Left renal cortex interstitium (tissue), 4 donors: ENCODE results near the gene NKX2-3. TPM values are rescaled to one million over a fixed set of nuclear protein-coding genes. Genes with fewer than 3 reads are reported as not detected.

ENCODE experiments used
- DNase-seq, 4 donors: peaks; one replicate each; pipeline ENCODE4 v3.0.0-alpha.2; 2013; ENCODE audit warnings: low read depth in 4 of 4, low spot score in 2 of 4, missing footprints in 1 of 4
- polyA plus RNA-seq, 4 donors: library from polyadenylated mRNA; unstranded; fragments of 120-200 nt; gene quantifications; one replicate each; pipeline ENCODE4 v1.2.1, GENCODE V29; 2013; ENCODE audit not compliant: insufficient read length in 4 of 4

Gene NKX2-3
- polyA plus RNA-seq, 4 donors, result not detected

DNA sequence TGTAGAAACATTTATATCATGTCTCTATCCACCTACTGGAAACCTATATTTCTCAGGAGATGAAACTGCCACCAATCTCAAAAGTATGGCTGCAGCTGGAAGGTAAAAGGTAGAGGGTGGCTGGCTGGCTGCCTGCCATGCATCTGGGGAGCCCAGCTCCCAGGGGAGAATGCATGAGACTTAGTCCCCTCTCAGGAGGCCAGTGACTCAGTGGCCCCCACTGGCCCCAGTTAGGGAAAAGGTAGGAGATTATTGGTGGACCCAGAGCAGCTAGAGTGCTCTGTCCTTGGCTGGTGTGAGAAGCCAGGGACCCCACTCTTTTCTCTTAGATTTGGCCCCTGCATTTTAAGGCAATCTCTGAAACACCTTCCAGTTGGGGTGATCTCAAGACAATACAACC lies 6.8 kb upstream of the NKX2-3 start:
- no peak for DNase-seq

DNA sequence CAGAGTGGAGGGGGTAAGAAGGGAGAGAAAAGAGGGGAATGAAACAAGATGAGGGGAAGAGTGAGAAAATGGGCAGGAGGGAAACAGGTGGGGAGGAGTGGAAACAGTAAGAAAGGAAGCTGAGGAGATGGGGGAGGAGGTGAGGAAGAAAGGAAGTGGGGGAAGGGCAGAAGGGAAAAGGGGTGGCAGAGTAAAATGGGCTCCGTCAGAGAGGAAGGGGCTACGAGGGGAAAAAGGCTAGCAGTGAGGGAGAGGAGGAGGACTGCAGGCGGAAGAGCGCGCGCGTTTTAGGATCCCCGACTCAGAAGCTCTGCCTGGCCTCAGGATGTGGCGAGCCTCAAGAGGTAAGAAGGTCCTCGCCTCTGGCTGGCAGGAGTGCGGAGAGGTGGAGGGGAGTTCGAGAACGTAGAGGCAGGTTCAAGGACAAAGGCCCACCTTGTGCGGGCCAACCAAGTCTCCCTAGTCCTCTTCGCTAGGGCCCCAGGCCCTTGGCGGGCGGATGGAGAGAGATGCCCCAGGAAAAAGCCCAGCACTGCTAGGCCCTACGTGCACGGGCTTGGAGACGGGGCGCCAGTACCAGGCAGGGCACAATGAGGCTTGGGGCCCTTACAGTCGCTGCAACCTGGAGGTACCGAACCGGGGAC lies 5.8 kb upstream of the NKX2-3 start:
- no peak for DNase-seq

DNA sequence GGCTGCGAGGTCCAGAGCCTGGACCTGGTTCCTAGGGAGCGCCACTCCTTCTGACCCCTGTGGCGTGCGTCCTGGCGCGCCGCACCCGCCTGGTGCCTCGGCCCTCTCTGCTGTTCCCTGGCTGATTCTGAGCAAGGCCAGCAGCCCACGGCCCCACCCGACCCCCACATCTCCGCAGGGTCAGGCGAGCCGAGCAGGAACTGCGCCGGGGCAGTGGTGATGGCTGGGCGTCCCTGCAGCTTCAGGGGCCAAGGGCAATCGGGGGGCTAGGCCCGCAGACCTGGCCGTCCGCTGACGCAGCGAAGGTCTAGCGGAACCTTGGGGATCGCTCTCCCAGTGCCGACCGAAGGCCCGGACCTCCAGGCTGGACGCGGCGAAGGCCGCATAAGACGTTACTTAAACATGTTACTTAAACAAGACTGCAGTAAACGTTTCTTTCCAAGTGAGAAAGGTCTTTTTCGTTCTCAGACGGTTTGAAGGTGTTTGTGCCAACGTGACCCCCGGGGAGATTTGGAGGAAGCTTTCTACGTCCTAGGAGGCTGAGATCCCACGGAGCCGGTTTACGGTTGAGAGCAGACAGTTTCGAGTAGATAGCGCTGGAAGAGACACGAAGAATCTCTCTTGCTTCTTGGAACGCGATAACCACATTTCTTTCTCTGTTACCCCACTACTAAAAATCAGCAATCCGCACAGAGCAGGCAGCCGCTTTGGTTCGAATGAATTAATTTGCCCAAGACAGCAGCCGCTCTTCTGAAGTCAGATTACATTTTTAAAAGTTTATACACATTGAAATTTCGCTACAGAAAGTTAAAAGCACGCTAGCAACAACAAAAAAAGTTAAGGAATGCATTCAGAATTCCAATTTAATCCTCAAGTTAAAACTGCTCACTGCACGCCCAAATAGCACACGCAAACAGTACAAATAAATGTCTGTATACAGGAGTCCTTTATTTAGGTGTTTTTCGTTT lies 4.9 kb upstream of the NKX2-3 start:
- DNase-seq, result no peak

DNA sequence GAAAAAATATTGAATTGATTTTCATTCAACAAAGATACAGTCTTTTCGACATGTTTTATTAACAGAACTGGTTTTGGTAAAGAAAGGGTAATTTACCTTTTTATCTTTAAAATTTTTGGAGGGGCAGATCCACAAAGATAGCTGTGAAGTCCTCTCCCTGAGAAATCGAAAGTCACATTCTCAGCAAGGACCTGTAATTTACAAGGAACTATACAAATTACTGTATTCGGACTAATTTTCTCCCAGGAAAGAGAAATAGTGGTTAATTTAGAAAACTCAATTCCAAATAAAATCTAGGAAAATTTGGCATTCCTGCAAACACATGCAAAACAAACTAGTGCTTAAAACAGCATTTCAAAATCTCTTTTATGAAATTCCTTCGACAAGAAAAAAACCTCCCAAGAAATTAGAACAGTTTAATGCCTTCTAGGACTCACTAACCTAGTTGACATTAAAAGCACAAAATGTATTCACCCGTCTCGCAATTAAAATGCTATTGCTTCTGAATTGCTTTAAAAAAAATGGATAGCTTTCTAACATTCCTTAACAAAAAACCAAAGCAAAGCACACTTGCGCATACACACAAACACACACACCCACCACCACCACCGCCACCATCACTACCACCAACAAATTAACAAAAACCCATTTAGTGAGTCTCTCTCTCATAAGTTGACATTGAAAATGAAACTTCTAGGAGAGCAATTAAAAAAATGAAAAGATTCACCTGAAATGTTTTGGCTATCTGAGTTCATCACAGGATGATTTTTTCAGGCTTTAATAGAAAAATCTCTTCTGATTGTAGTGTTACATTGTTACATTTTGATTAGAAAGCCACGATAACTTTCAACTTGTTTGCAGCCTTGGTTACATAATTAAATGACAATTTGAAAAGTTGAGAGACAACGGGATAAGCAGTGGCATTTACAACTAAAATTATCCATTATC lies 4.0 kb upstream of the NKX2-3 start:
- no peak for DNase-seq

DNA sequence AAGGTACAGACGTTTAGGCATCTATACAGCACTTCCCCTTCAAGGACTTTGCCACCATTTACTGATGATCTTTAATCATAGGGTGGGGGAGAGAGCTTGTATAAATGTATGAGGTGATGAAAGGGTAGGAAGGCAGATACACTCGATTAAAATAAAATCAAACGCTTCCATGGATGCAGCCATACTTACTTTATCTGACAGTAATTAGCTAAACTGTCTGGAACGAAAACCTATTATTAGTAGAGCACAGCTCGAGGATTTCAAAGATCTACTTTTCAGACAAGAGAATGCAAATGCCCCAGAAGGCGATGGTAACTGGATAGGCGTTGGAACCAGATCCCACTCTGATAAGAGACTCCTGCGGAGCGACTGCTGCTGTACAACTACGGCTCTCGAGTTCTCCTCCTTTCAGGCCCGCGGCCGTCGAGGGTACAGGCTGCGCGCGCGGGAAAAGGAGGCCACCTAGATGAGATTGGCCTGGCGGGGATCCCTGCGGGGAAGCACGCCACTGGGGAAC lies 3.1 kb upstream of the NKX2-3 start:
- no peak for DNase-seq

DNA sequence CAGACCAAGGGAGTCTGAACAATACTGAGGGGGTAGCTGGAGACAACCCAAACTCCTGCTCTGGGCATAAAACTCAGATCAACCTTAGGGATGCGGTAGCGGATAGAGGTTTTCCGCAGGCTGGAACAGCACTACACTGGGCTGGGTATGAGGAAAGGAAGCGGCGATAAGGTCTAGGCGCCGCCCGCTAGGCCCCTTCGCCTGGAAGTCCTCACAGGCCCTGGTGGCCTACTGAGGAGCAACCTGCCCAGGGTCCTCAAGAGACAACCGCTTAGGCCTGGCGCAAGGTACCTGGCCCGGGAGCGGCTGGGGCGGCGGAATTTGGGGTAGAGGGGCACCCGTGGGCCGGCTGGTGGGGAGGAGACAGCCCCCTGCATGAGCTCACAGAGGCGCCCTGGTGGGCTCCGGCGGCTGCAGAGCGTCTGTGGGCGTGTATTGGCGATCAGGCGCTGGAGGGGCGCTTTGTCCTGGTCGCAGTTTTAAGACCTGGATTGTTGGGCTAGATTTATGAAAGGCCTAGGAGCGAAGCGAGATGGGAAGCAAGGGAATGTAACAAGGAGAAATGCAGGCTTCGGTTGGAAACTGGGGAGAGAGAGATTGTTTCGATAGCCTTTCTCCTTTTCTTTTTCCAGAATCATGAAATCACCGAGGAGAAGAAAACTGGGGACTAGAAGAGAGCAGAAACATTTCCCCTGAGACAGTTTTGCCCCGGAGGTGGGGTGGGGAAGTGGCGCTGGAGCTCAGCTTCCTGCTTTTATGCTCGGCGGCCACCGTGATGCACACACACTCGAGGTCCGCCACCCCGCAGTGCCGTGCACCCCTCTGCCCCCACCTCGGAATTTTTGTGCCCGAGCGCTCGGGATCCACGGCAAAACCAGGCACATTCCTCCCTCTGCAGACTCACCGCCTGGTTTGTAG lies 2.4 kb upstream of the NKX2-3 start:
- no peak for DNase-seq

DNA sequence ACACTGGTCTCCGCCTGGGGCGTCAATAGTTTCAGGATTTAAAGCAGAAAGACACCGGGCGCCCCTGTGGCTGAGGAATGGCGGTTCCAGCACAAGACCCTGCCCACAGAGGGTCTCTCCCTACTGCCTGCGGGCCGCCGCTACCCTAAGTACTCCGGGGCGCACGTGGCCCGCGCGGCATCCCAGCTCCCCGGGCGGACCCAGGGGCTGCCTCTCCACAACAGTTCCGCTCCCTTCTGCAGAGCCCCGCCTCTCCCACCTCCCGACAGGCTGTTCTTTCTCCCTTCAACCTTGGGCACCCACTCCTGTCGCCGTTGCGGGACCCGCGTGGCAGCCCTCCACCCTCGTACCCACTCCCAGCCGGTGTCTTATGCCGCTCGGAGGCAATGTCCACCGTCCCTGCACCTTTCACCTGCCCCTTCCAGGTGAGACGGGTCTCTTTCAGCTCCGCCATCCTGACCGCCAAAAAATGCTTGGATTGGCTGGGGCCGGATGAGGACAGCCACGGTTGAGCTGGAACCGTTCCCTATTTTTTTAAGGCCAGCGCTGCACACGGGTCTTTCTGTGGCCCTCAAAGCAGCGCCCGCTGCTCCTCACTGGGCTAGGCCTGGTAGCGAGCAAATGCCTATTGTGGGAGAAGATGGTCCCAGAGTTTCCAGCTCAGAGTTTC lies 1.6 kb upstream of the NKX2-3 start:
- no peak for DNase-seq

DNA sequence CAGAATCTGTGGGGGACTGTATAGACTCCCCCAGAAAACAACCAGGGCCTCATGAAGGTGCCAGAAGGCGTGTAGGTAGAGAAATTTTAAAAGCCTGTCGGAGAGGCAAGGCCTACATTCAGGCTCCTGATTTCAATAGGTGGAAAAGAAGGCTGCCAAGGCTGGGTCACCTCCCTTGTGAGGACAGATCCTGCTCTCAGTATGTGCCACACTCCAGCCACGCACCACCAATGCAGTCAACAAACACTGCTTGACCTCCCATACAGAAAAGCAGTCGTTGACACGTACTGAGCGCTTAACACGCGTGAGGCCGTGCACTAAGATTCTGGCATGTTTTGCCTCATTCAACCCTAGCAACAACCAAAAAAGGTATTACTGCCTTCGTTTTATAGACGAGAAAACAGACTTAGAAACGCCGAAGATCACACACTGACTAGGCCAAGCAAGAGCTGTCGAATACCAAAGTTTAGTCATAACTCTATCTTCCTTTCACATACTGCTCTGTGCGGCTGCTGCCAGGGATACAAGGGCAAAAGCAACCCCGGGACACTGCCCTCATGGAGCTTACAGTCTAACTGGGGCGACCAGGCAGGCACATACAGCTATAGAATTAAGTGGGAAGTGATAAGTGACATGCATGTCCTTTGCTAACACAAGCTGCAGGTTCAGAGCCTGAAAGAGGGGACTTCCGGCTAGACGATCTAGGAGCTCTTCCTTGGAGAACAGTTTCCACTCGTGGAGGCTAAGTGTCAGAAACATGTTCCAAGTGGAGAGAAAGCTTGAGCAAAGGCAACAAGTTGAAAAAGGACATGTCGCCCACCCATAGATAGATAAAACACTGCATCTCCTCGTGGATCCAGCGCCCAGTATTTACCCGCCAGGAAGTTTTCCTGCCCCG lies 797 bp upstream of the NKX2-3 start:
- no peak for DNase-seq

DNA sequence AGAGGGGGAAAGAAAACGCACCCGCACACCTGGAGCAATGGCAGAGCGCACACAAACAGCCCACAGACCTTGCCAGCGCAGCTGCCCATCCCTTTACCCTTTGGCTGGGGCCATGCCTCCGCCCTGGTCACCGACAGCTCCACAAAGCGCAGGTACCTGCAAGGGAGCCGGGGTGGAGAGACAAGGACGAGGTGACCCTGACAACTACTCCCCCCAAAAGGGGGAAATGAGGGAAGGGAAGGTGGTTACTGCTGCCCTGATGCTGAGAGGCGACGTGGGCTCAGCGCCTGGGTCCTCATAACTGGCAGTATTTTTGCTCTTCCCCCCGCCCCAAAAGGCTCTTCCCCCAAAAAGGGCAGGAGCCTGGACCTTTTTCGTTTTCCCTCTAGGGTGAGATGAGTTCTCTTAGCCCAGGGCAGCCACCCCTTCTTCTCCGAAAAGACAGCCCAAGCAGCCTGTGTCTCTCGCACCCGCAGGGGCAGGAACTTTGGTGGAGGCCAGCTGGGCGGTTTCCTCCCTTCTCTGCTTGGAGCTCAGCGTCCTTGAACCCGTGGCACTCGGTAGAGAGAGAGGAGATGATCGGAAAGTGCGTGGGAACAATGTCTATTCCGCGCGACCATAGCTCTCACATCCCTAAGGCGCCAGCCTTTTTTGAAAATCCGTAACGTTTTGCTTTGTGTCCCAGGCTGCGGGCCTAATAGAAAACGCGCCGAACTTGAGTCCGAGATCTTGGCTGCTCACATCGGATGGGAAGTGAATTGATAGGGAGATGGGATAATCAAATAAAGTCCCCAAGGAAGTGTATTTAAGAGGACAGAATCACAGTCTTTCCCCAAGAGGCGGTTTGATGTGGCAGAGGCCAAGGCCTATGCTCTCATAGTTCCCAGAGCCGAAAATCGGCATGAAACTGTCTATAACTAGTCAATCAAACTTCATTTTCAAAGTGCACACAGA lies 1.0 kb downstream of the NKX2-3 start:
- no peak for DNase-seq

DNA sequence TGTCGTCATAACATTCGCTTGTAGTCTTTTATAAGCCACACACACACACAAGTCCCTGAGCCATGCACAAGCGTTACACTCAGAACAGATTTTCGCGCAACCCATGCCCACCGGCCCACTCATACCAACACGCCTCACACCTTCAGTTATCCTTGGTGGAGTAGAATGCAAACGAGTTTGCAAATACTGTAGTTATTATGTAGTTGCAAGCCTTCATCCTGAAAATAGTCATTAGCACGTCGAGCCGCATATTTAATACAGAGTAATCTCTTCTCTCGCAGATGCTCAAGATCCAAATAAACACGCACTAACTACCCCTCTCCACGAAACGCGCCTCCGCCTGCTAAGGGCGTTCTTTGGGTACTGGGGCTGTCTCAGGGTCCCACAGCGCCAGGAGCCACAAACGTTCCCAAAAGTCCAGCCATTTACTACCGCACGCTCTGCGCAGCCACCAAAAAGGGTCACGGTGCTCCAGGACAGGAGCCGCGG lies 1.8 kb downstream of the NKX2-3 start:
- no peak for DNase-seq

DNA sequence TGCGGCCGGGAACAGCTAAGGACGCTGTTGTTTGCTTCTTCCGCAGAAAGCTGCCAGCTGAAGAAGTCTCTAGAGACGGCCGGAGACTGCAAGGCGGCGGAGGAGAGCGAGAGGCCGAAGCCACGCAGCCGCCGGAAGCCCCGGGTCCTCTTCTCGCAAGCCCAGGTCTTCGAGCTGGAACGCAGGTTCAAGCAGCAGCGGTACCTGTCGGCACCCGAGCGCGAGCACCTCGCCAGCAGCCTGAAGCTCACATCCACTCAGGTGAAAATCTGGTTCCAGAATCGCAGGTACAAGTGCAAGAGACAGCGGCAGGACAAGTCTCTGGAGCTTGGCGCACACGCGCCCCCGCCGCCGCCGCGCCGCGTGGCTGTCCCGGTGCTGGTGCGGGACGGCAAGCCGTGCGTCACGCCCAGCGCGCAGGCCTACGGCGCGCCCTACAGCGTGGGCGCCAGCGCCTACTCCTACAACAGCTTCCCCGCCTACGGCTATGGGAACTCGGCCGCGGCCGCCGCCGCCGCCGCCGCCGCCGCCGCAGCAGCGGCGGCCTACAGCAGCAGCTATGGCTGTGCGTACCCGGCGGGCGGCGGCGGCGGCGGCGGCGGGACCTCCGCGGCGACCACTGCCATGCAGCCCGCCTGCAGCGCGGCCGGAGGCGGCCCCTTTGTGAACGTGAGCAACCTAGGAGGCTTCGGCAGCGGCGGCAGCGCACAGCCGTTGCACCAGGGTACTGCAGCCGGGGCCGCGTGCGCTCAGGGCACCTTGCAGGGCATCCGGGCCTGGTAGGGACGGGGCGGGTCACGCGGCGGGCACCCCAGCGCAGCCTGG lies 2.4 kb downstream of the NKX2-3 start:
- no peak for DNase-seq

DNA sequence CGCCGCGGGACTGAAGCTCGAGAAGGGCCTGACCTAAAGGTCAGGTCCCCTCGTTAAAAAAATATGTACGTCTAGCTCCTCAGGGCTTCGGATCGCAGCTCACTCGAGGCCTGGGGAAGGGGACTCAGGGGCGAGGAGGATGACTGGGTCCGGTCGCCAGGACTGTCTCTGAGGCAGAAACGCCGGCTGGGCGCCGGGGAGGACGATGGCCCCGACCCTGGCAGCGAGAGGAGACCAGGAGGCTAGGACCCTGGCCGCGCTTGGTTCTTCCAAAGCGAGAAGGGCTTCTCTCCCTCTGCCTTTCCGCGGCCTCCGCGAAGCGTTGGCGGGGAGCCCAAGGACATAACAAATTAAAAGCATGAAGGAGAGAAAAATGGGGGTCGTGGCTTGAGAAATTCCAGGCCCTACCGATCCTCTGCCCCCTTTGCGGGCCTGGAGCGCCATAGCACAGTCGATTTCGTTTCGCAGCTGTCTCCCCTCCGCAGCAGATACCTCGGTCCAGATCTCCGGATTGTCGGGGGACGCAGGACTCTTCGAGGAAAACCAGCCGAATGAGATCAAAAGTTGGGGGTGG lies 3.1 kb downstream of the NKX2-3 start:
- DNase-seq, result no peak

DNA sequence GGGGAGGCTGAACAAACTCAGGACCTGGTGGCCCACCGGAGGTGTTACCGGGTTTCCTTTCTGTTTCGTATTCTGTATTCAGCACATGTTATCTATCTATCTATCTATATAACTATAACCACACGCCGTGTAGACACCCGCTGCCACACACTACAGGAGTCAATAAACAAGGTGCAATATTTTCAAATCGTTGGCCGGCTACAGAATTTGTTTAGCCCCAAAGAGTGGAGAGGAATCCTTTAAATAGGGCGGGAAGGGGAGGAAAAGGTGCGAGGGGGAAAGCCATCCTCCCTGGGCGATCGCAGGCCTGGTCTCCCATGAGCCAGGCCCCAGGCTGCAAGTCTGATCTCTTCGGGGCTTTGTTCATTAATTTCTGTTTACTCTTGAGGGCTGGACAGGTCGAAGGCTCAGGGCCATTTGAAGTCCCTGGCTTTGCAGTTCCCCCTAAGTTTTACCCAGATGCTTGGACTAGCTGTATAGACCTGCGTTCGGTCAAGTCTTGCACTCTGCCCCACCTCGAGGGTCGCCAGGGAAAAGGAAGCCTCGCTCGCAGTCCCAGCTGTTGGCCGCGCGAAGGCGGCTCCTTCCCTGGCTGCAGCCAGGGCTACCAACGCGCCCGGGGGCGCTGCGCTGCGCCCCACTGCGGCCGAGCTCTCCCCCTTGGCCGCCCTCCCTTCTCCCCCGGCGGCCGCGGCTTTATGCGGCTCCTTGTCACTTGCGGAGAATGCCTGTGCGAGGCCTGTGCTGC lies 3.8 kb downstream of the NKX2-3 start:
- DNase-seq, result no peak

DNA sequence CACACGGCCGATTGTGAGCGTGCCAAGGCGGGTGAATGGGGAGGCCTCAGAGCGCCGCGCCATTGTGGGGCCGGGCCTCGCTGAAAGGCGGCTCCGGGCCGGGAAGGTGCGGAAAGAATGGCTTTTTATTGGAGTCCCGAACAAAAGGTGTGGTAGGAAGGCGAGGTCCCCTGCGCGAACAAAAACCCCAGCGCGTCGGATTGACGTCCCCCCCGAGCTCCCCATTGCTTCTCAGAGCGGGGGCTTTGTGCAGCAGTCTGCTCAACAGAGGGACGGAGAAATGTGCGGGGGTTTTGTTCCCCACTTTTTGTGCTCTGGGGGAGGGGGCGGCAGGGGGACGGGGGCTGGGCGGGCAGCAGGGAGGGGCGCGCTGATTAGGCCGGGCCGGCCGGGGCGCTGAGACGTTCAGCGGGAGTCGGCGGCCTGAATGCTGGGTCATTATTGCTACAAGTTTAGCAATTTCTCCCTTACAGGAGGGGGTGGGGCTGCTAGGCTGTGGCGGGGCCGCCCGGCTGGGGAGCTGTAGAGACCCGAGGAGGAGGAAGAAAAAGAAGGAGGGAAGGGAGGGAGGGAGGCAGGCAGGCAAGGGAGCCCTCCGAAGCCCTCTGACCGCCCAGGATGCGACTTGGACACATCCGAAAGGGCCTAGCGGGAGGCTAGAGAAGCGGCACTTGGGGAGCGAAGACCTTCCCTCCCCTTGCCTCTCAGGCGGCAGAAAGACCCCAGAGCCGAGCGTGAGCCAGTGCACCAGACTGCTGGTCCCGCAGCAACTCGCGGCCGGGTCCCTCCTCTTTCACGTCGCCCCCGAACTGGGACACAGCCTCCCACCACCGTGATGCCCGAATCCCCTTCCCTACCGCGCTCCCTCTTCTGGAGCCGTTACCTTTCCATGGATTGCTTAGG lies 4.6 kb downstream of the NKX2-3 start:
- DNase-seq, result no peak
